NCI-H146 (cell line): ENCODE data around the gene LRRC15.
A peak's percentile ranks its signal among the peaks of the same experiment; 100 is the strongest.

ENCODE experiments used
- DNase-seq: peaks from one replicate; lab custom pipeline; 2025; lab: John Stamatoyannopoulos, UW

Gene LRRC15

DNA sequence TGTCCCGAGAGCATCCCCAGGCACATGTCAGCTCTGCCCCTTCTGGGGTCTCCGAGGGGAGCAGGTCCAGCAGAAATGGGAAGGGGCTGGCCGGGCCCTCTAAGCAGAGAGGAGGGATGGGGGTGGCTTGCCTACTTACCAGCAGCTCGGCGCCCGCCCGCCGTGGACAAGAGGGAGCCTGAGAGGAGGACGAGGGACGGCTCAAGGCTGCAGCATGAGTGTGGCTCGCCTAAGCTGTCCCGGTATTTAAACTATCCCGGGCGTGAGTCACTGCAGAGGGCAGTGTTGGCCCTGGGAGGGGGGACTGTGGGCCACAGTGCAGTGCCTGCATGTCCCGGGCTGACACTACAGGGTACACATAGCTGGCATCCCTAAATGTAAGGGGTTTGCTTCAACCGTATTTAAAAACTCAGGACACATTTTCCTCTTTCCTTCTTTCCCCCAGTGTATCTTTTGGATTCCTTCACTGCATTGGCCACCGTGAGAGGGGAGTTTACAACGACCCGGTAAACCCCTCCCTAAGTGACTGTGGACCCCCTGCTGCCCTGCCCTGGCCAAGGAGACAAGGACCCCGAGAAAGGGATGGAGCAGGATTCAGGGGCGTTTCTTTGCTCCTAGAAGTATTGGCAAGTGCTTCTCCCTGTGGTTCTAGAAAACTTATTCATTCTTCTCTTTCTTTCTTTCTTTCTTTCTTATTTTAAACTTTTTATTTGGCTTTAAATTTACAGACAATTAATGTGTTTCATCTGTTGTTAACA lies at the start of gene LRRC15:
Gene LRRC15 (minus strand): TSS at position 222 of the 758 bp plus-strand sequence. CDS start 8,700 bp downstream, outside the sequence.
- no peak for DNase-seq

DNA sequence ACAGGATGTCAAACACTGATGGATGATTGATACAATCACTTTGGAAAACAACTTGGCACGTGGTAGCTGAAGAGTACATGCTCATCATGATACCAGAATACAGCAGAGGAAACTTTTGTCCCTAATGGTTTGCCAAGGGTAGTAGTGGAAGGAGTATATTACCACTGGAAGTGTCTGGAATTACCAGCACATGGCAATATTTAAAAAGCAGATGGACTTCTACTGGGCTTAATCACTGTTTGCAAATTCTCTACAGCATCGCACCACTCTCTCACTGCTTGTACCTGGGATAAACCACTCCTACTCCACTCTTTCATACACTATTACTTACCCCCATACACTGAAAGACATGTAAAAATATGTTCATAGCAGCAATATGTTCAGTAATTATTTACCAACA lies 49.1 kb upstream of the LRRC15 start:
- no peak for DNase-seq

DNA sequence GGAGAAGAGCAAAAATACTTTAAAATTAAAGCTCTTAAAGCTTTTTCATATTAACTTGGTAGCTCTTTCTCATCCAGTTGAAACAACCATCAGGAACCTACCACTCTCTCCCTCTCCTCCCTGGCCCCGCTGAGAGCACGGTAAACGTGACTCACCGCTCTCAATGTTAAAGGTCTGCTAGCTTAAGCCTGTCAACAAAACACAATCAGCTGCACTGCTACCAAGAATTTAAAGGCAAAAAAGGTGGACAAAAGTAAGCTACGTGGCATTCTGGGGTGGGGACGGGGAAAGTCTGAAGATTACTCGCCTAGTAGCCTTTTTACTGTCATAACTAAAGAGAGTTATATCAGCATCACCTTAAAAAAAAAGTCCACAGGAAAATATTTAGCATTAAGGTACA lies 37.9 kb upstream of the LRRC15 start:
- no peak for DNase-seq

DNA sequence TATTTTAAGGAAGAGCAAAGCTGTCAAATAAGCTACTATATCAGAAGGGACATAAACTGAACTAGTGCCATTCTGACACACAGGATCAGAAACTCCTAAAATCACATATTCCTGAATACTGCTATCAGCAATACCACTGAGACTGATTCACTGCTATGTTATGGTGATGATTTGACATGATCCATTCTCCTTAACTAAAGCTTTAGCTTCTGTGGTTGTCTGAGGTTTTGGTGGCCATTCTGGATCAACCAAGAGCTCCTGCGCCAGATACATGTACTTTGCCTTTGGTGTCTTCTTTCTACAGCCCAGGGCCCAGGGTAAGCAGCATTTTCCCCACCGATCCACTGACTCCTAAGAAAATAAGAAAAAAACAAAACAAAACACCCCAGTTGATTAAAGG lies 36.2 kb upstream of the LRRC15 start:
- no peak for DNase-seq

DNA sequence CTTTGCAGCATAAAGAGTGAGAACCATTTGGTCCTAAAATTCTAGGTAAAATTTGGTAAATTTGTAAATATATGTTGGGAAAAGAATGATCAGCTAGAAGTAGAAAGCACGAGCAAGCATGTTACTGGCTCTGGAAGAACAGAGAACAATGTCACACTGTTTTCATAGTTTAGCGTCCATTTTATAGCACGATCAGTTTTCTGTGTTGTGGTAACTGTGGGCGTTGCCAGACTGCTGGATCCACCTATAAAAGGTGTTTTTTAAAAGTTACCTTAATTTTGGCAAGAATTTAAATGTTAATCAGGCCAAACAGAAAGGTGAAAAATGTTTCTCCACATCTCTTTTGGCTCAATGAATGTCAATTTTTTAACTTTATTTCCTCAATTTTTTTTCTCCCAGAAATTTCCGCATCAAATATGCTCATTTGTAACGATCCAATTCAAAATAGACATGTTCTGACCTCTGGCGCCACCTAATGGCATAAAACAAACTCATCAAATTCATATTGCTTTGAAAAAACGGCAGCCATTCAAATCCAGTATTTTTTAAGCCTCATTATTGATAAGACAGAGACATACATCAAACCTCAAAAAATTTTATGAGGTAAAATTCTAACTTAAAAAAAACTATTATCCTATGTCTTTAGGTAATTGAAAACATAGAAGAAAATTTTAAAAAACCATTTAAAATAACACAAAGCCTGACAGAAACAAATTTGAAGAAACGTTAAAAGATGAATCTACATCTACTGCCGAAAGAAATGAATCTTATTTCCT lies 35.0 kb upstream of the LRRC15 start:
- peak; percentile 78 for DNase-seq

DNA sequence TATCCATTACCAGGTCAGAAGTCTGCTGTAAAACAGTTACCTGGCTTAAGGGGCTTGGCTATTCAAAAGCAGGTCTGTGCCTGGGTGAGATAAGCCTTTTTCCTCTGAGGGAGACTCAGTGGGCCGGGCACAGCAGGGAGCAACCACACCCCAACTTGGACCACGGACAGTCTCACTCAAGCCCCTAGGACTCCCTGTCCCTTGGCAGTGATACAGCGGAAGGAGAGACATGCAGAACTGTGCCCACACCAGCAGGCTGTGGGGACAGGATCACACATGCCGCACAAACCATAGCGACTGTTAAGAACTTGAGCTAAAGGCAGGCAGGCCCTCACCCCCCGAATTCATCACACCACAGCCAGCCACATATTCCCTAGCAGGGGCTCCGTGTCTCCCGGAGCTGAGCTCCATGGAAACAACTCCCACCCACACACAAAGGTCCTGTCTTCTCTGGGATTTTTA lies 32.4 kb upstream of the LRRC15 start:
- no peak for DNase-seq

DNA sequence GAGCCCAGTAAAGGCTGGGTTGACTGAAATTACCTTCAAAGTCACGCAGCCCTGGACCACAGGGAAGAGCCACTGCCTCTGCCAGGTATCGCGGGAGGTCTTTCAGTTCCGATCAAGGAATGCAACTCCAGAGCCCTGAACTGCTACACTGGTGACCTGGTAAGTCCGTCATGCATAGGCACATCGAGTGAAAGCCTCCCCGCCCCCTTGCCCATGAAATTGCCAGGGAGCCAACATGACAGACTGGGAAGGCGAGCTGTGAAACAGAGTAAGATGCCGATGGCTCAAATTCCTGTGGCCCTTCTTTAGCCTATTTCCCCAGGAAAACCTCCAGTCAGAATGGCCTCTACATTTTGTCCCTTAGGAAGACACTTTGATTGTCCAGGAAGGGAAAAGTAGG lies 31.8 kb upstream of the LRRC15 start:
- no peak for DNase-seq

DNA sequence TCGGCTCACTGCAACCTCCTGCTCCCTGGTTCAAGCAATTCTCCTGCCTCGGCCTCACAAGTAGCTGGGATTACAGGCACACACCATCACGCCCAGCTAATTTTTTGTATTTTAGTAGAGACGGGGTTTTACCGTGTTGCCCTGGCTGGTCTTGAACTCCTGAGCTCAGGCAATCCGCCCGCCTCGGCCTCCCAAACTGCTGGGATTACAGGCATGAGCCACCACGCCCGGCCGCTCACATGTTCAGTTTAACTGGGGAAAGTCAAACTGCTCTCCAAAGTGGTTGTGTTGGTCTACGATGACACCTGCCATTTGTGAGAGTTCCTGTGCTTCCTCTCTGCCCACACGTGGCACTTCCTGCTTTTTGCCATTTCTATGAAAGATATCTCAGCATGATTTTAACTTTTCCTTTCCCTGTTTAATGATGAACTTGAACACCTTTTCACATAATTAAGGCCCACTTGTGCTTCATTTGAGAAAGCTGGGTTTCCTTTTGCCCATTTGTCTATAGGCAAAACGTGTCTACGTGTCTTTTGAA lies 30.4 kb upstream of the LRRC15 start:
- DNase-seq = no peak

DNA sequence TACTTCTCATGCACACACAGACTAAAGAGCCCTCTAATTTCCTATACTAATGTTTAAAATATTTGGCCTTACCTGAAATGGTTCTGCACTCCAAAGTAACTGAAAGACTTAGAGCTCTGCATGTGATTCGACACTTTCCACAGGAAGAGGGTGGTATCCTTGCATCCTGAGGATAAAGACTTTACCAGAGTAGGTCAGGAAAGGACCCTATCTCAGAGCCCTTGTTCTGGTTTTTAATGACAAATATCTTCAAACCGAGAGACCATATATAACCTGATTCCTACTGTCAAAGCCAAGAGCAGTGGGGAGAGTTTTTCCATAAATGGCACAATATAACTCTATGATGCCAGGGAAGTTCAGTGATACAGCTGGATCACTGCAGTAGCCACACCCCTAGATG lies 29.6 kb upstream of the LRRC15 start, which contains the start of gene GP5:
Gene GP5 (minus strand): TSS at position 101 of the 400 bp plus-strand sequence. CDS start 984 bp downstream, outside the sequence.
- no peak for DNase-seq

DNA sequence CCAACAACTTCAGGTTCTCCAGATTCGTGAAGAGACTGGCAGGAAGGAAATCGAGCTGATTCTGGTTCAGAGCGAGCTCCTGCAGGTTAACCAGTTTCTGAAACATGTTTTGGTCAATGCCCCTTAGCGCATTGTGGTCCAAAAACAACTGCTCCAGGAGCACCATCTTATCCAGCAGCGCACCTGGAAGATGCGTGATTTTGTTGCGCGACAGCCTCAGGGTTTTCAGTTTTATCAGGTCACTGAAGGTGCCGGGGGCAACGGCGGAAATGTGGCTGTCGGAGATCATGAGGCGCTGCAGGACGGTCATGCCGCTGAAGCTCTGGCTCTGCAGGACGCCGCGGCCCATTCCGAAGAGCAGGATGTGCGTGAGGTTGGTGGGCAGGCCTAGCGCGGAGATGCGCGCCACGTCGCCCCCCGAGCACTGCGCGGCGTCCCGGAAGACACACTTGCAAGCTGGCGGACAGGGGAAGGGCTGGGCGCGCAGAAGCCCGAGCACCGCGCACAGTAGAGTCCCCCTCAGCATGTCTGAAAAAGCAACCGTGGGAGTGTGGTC lies 28.3 kb upstream of the LRRC15 start:
- DNase-seq = peak; percentile 38

DNA sequence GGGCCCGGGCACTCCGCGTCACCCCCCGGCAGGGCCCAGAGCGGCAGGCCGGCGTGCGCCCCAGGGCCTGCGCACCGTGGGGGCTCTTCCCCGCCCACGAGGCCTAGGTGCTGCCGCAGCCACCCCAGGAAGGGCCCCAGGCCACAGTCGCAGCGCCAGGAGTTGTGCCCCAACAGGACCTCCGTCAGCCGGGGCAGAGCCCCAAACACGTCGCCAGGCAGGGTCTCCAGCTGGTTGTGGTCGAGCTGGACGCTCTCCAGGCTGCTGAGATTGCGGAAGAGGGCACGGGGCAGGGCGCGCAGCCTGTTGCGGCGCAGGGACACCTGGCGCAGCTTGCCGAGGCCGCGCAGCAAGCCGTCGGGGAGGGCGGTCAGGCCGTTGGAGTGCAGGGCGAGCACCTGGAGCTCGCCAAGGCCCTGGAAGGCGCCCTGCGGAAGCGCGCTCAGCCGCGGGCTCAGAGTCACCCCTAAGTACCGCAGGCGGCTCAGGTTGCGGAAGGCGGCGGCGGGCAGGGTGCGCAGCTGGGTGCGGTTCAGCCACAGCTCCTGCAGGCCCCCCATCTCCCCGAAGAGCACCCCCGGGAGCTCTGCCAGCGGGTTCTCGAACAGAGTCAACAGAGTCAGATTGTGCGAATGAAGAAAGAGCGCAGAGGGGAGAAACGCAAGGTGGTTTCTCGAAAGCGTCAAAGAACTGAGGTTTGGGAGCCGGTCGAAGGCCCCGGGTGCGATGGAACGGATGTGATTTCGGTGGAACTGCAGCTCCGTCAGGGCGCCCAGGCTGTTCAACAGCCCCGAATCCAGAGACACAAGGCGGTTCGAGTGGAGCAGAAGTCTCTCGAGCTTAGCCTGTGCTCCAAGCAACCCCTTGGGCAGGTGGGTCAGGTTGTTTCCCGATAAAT lies 27.6 kb upstream of the LRRC15 start:
- no peak for DNase-seq

DNA sequence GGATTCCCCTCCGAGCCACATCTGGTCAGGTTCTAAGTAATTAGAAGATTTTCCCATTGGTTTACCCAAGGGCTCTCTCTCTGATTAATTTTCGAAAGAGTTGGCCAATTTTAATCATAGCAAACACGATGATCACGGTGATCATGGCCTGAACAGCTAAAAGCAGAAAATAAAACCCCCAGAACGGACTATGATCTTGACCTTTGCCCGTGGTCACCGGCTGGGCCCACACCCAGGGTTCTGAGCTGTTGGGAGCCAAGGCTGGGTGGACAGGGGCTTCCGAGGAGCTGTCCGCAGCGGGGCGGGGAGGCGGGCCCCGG lies 27.0 kb upstream of the LRRC15 start:
- DNase-seq = no peak

DNA sequence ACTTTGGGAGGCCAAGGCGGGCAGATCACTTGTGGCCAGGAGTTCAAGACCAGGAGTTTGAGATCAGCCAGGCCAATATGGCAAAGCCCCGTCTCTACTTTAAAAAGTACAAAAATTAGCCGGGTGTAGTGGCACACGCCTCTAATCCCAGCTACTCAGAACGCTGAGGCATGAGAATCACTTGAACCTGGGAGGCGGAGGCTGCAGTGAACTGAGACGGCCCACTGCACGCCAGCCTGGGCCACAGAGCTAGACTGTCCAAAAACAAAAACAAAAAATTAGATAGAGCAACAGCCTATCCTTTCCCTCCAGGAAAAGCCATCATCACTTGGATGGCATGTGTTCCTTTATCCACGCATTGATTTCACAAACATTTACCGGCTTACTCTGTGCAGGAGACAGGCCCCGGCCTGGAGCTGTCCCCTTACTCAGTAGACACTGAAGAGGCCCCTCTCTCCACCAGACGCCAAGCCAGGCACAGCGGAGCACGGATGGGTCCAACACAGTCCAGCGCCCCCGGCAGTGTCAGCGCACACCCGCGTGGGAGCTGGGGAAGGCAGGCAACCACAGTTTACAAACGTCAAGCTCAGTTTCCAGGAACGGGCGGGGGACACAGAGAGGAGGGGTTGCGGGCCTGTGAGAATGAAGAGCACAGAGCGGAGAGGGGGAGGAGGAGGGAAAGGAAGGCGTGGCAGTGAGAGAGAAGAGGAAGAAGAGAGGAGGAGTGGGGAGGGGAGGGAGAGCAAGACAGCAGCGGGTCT lies 26.4 kb upstream of the LRRC15 start:
- DNase-seq = no peak

DNA sequence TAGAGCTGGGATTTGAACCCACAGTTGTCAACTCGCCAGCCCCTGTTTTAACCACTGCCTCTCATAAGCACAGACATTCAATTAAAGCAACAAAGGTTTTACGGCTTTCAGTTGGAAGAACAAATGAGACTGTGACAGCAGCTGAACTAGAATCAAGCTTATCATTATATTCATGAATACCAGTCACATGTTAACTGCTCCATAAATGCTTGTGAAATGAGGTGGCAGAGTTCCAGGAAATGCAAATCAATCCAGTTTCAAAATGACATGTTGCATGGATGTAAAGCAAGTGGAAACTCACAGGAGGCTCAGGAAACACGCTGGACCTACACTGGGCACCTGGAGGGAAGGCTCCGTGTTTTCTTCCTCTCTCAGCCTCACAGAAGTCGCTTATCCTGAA lies 25.7 kb upstream of the LRRC15 start:
- peak; percentile 62 for DNase-seq

DNA sequence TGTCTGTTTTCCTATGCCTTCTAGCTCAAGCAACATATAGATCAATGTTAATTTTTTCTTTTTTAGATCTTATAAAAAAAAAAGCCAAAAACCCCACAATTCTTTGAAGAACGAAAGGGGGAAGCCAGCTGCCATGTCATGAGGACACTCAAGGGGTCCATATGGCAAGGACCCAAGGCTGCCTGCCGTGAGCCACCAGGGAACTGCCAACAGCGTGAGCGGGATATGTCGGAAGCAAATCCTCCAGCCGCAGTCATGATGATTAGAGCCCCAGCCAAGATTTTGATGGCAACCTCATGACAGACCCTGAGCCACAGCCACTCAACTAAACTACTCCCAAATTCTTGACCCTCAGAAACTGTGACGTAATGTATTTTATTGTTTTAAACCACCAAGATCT lies 23.0 kb upstream of the LRRC15 start:
- DNase-seq = no peak

DNA sequence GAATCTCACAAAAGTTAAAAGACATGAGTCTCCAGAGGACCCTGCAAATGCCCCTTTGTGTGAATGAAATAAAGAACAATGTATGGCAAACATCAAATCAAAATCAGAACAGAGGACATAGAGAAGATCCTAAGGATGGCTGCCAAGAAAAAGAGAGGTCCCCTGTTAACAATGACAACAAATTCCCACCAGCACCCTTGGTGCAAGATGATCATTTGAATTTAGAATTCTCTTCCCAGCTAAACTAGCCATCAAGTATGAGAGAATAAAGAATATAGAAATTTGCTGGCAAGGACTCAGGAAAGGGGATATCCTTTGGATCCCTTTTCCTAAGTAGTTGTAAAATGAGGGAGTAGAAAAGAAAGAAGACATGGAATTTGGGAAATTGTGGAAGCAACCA lies 21.3 kb upstream of the LRRC15 start:
- no peak for DNase-seq

DNA sequence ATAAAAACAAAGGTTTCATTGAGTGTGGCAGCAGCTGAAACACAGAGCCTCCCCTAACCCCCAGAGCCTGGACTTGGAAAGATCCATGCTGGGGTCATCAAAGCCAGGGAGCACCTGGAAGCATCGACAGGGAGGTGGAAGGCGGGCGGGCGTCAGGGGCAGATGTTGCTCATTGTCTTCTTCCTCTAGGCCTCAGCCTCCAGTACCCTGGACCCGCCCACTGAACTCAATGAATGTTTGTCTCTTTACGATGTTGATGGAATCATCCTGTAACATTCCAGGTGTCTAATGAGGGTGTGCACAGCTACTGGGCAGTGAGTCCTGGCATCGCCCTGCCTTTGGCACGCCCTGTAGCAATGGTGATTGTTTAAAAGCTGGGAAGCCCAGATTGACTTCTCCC lies 19.7 kb upstream of the LRRC15 start:
- no peak for DNase-seq

DNA sequence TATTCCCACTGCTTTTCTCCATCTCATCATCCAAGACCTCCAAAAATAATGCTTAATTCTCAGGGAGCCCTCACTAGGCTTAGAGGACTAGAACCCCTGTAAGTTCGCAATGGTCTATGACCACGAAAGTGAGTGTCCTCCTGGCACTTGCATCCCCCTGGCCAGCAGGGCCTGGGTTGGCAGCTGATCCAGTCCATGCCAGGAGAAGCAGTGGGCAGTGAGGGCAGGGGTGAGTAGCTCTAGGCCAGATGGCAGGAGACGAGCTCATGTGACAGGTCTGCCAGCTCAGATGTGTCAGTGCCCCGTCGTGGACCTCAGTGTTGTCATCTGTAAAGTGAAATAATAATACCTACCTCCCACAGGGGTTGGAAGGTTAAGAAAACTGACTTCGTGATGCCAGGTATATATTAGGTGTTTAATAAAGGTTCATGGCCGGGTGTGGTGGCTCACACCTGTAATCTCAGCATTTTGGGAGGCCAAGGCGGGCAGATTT lies 18.4 kb upstream of the LRRC15 start:
- no peak for DNase-seq

DNA sequence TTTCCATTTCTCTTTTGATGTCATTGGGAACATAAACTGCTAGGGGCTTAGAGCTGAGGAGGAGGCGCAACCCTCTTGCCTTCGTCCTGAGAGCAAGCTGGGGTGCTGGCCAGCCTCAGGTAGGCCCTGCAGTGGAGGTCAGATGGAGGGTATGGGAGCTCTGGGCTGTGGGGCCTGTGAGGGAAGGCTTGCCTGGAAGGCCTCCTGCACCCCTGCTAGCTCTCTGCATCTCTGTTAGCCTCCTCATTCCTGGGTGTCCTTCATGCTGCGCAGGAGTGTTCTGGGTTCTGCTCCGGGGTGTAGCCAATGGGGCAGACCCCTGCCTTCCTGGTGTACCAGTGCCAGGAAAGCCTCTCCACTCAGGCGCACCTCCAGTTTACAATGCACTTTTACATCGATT lies 17.7 kb upstream of the LRRC15 start:
- no peak for DNase-seq

DNA sequence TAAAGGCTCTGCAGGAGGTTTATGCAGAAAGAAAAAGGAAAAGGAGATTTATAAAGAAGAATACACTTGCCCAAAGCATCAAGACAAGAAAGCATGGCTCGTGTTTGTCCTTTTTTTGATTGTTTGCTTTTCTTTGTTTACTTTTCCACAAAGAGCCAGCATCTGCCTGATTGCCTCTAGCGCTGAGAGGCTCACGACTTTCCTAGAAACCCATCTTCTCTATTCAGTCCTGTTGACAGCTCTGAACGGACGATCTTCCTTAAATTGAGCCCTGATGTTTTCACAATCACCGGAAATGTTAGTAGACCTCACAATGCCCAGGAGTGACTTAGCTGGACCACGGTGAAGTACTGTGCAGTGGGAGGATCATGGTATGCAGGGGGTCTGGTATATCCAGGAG lies 17.1 kb upstream of the LRRC15 start:
- peak; percentile 73 for DNase-seq

DNA sequence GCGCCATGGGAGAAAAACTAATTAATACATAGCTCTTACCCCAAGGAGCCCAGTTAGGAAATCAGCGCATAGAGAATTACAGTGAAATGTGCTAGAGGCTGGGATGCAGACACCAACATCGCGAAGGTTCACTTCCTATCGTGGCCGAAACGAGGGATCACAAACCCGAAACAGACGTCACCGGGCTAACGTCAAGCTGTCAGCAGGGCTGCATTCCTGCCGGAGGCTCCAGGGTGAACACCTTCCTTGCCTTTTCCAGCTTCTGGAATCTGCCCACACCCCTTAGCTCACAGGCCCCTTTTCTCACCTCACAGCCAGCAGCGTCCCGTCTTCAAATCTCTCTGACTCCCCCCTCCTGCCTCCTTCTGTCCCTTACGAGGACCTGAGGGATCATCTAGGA lies 16.5 kb upstream of the LRRC15 start:
- DNase-seq = no peak
